Prostate gland (tissue), 2 donors: ENCODE data around the gene BRME1. TPM values are rescaled to one million over a fixed set of nuclear protein-coding genes. Genes with fewer than 3 reads are reported as not detected.

Experiments used
- DNase-seq: peaks from one replicate; pipeline ENCODE4 v3.0.0-alpha.2; 2019; ENCODE audit warnings: low spot score
- H3K27ac ChIP-seq, 2 donors: fragments of 200-600 bp; sonication (generic); 2 replicates each; pipeline ENCODE4 v1.5.1; 2017 to 2019
- H3K27me3 ChIP-seq: fragments of 200-600 bp; sonication (generic); replicated peaks from 2 replicates; pipeline ENCODE4 v1.5.1; 2019; ENCODE audit not compliant: insufficient read depth
- H3K36me3 ChIP-seq, 2 donors: fragments of 200-600 bp; sonication (generic); 1 replicate in 1 of 2; 2 replicates in 1 of 2; pipeline versions ENCODE4 v1.5.1 to v1.8.1; 2017 to 2019
- H3K4me1 ChIP-seq: fragments of 200-600 bp; sonication (generic); replicated peaks from 2 replicates; pipeline ENCODE4 v1.5.1; 2019
- H3K4me3 ChIP-seq, 2 donors: fragments of 200-600 bp; sonication (generic); 2 replicates each; pipeline ENCODE4 v1.5.1; 2017 to 2019
- H3K9me3 ChIP-seq: fragments of 200-600 bp; sonication (generic); 2 replicates; pipeline ENCODE4 v1.5.1; 2017
- CTCF ChIP-seq, 4 experiments: fragments of 200-600 bp in 2 of 4; fragments of 450-650 bp in 2 of 4; sonication (generic) in 2 of 4; IDR thresholded peaks; 1 replicate in 3 of 4; 2 replicates in 1 of 4; pipeline ENCODE4 v1.5.1; 2016 to 2019; ENCODE audit warnings: antibody characterized with exemption in 4 of 4, mild to moderate bottlenecking in 2 of 4, moderate library complexity in 2 of 4
- POLR2A ChIP-seq: fragments of 450-650 bp; IDR thresholded peaks from one replicate; pipeline ENCODE4 v1.6.1; 2016; ENCODE audit warnings: antibody characterized with exemption, mild to moderate bottlenecking
- POLR2AphosphoS5 ChIP-seq: sonication (generic); formaldehyde crosslinking; IDR thresholded peaks from one replicate; pipeline ENCODE4 v1.6.1; 2017; ENCODE audit warnings: antibody characterized with exemption
- WGBS: methylation state at CpG from one replicate; pipeline ENCODE4 v1.1.5; 2018; 5-methylcytosine and 5-hydroxymethylcytosine counted together
- intact Hi-C: fragments of 100-400 bp; cut with DNase I; formaldehyde crosslinking; loops from one replicate; pipeline ENCODE4 v1.14.2; 2022
- total RNA-seq, 2 donors: library from RNA; depleted of rRNA; stranded (reverse); fragments of >200 nt; gene quantifications; one replicate each; pipeline ENCODE4 v1.1.0, GENCODE V29; 2016

The BRME1 gene
- total RNA-seq, 2 donors from 2014 or later: 2.0 to 12.6 TPM

- no peaks in the 10 kb centered on the region for H3K36me3 ChIP-seq
- 90% methylated on average over 5 of the region's 5 CpGs for WGBS
- H3K4me3 ChIP-seq: no peak overlapping the region
- TF ChIP-seq CTCF (IDR thresholded peaks at IDR 0.05) (no peak), POLR2A (no peak), POLR2AphosphoS5 (no peak)
- DNase-seq: no peak
- H3K27me3 ChIP-seq: no peaks in the 10 kb centered on the region
- intact Hi-C loops: no loop called here
- H3K9me3 ChIP-seq: no peaks in the 10 kb centered on the region
- H3K4me1 ChIP-seq: no peaks in the 10 kb centered on the region
- no peak overlapping the region for H3K27ac ChIP-seq
Observed at GRCh38 chr19:13875824-13876223, 30.1 kb downstream of the BRME1 start.

- 63% methylated on average over 35 of the region's 35 CpGs for WGBS
- Histone ChIP-seq H3K27ac (no peak overlapping the region), H3K9me3 (no peaks in the 10 kb centered on the region), H3K27me3 (no peaks in the 10 kb centered on the region), H3K4me1 (no peaks in the 10 kb centered on the region), H3K4me3 (no peak overlapping the region), H3K36me3 (no peaks in the 10 kb centered on the region)
- DNase-seq: no peak
- intact Hi-C loops: no loop called here
- no peak for TF ChIP-seq CTCF (IDR thresholded peaks at IDR 0.05)
Observed at GRCh38 chr19:13873834-13874515, 31.9 kb downstream of the BRME1 start.

GRCh38 chr19:13872695-13873389 lies 33.1 kb downstream of the BRME1 start:
- H3K27ac ChIP-seq: no peak overlapping the region
- peak overlapping the region; percentile 26 to 31 for H3K4me3 ChIP-seq
- 4% methylated on average over 40 of the region's 45 CpGs for WGBS
- TF ChIP-seq POLR2A (no peak), CTCF (IDR thresholded peaks at IDR 0.05) (peak in 1 of 4 experiments; percentile 15), POLR2AphosphoS5 (no peak)
- H3K9me3 ChIP-seq: no peaks in the 10 kb centered on the region
- no peak for DNase-seq
- H3K27me3 ChIP-seq: no peaks in the 10 kb centered on the region
- H3K4me1 ChIP-seq: no peaks in the 10 kb centered on the region
- intact Hi-C loops: no loop called here
- H3K36me3 ChIP-seq: no peaks in the 10 kb centered on the region

GRCh38 chr19:13872339-13872694 lies 33.6 kb downstream of the BRME1 start:
- H3K36me3 ChIP-seq: no peaks in the 10 kb centered on the region
- peak overlapping the region in 1 of 2 donors; percentile 31 for H3K4me3 ChIP-seq
- intact Hi-C loops: no loop called here
- H3K4me1 ChIP-seq: no peaks in the 10 kb centered on the region
- no peaks in the 10 kb centered on the region for H3K9me3 ChIP-seq
- H3K27ac ChIP-seq: no peak overlapping the region
- WGBS: 55% methylated on average over 5 of the region's 5 CpGs
- no peak for TF ChIP-seq POLR2AphosphoS5
- TF ChIP-seq CTCF (IDR thresholded peaks at IDR 0.05): no peak
- TF ChIP-seq POLR2A: no peak
- H3K27me3 ChIP-seq: no peaks in the 10 kb centered on the region
- DNase-seq: no peak

GRCh38 chr19:13870873-13871272 lies 35.0 kb downstream of the BRME1 start:
- intact Hi-C loops: no loop called here

More at GRCh38 chr19:13870873-13871272, 35.0 kb downstream of the BRME1 start:
- Histone ChIP-seq H3K4me3 (no peak overlapping the region), H3K27ac (no peak overlapping the region), H3K9me3 (no peaks in the 10 kb centered on the region), H3K4me1 (peaks cover 3% of the 10 kb centered on the region), H3K36me3 (no peaks in the 10 kb centered on the region), H3K27me3 (no peaks in the 10 kb centered on the region)
- no peak for DNase-seq
- 90% methylated on average over 4 of the region's 4 CpGs for WGBS
- TF ChIP-seq POLR2A (no peak), CTCF (IDR thresholded peaks at IDR 0.05) (no peak), POLR2AphosphoS5 (no peak)
